K562 (cell line): ENCODE data around the gene STK32C. TPM values are rescaled to one million over a fixed set of nuclear protein-coding genes. Genes with fewer than 3 reads are reported as not detected.

ENCODE experiments used
- ZNF282 ChIP-seq: sonication (generic); formaldehyde crosslinking; IDR thresholded peaks from 2 replicates; pipeline ENCODE4 v1.8.1; 2023; ENCODE audit warnings: missing genetic modification reagents
- polyA plus RNA-seq, 8 experiments: library from polyadenylated mRNA; depleted of rRNA in 4 of 8; stranded (reverse) in 5 of 8; unstranded in 3 of 8; fragments of >200 nt; fragmentation: Nextera tagmentation in 2 of 8; fragmentation: Illumina TruSeq in 1 of 8; extraction: Ambion mirVana in 2 of 8; extraction: Trizol in 1 of 8; gene quantifications; 2 replicates each; pipeline versions ENCODE4 v1.2.1 to v1.2.3, GENCODE V29; 2011 to 2014; ENCODE audit warnings: inconsistent platforms in 1 of 8, missing spikeins in 1 of 8
- total RNA-seq, 7 experiments: library from RNA; depleted of rRNA in 6 of 7; stranded (reverse); fragments of >200 nt in 6 of 7; fragmentation: Illumina TruSeq in 2 of 7; extraction: Trizol in 2 of 7; gene quantifications; 2 replicates each; pipeline versions ENCODE4 v1.2.1 to v1.2.3, GENCODE V29; 2011 to 2021; ENCODE audit warnings: low replicate concordance in 1 of 7
- TF ChIP-seq, protein P1 (sequence below): sonication (generic); formaldehyde crosslinking; IDR thresholded peaks from 2 replicates; pipeline ENCODE4 v1.8.0; 2022; ENCODE audit warnings: mild to moderate bottlenecking, missing genetic modification reagents

STK32C gene
- total and polyA plus RNA-seq, 9 of the 15 experiments (the other 6 are each of a cell fraction or from before 2014, with no cell fraction given), result 1.5 to 20.9 (median 6.5) TPM

DNA sequence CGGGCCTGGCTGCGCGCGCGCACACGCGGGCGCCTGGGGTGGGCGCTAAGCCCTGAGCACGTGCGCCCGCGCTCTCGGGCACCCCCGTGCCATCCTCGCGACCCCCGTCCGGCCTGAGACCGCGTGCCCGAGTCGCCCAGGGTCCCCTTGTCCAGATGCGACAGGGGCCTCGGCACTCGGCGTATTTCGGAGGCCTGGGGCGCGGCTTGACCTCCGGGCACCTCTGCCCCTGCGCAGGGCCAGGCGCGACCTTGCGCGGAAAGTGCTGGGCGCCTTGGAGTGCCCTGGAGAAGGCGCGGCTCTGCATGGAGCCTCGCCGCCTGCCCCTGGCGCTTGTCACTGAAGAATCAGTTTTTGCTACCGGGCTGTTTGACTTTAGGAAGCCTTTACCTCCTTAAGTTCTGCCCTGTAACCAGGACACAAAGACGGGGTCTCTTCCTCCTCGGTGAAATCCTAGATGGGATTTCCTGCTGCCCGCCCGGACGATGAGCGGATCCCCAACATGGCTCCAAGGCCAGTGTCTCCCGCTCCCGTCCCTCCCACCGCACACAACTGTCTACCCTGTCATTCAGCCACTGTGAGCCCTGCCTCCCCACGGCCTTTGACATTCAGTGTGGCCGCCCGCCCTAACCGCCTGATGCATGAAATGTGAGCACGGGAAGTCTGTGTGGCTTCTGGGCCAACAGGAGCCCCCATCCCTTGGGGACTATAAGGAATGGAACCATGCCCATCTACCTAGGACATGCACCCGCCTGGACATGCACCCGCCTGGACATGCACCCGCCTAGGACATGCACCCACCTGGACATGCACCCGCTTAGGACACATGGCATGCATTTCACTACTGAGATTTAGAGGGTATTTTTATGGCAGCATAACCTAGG lies 1.1 kb upstream of the STK32C start (continued):
- TF ChIP-seq, protein P1, sequence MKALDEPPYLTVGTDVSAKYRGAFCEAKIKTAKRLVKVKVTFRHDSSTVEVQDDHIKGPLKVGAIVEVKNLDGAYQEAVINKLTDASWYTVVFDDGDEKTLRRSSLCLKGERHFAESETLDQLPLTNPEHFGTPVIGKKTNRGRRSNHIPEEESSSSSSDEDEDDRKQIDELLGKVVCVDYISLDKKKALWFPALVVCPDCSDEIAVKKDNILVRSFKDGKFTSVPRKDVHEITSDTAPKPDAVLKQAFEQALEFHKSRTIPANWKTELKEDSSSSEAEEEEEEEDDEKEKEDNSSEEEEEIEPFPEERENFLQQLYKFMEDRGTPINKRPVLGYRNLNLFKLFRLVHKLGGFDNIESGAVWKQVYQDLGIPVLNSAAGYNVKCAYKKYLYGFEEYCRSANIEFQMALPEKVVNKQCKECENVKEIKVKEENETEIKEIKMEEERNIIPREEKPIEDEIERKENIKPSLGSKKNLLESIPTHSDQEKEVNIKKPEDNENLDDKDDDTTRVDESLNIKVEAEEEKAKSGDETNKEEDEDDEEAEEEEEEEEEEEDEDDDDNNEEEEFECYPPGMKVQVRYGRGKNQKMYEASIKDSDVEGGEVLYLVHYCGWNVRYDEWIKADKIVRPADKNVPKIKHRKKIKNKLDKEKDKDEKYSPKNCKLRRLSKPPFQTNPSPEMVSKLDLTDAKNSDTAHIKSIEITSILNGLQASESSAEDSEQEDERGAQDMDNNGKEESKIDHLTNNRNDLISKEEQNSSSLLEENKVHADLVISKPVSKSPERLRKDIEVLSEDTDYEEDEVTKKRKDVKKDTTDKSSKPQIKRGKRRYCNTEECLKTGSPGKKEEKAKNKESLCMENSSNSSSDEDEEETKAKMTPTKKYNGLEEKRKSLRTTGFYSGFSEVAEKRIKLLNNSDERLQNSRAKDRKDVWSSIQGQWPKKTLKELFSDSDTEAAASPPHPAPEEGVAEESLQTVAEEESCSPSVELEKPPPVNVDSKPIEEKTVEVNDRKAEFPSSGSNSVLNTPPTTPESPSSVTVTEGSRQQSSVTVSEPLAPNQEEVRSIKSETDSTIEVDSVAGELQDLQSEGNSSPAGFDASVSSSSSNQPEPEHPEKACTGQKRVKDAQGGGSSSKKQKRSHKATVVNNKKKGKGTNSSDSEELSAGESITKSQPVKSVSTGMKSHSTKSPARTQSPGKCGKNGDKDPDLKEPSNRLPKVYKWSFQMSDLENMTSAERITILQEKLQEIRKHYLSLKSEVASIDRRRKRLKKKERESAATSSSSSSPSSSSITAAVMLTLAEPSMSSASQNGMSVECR (CRISPR knock-in tag), result no peak
- TF ChIP-seq ZNF282 (CRISPR knock-in tag), result no peak
